ENCODE measurements around the gene KCNK15. TPM values are rescaled to one million over a fixed set of nuclear protein-coding genes. Genes with fewer than 3 reads are reported as not detected.

The KCNK15 gene
- total RNA-seq, 3 donors from 2014 or later (not counting 1 experiment from before 2014, with no cell fraction given) = not detected

- Mint-ChIP-seq H3K27ac (no peak overlapping the region), H3K4me1 (peaks cover 0 to 10% of the 10 kb centered on the region in 2 donors), H3K36me3 (no peaks in the 10 kb centered on the region), H3K4me3 (no peak overlapping the region), H3K27me3 (ENCODE audit: low read depth in 2 of 2) (peaks cover 0 to 10% of the 10 kb centered on the region in 2 donors), H3K9me3 (no peaks in the 10 kb centered on the region)
- H3K9me3 ChIP-seq (ENCODE audit: control insufficient read depth, insufficient read depth, low read length) = no peaks in the 10 kb centered on the region
- DNase-seq (no peak), ATAC-seq (no peak)
- intact Hi-C loops (cut with micrococcal nuclease) = no loop called here
- H3K27me3 ChIP-seq (ENCODE audit: control insufficient read depth, insufficient read depth, low read length) = no peaks in the 10 kb centered on the region
- H3K4me3 ChIP-seq (ENCODE audit: low read length) = no peak overlapping the region
- no peaks in the 10 kb centered on the region for H3K36me3 ChIP-seq (ENCODE audit: control insufficient read depth, insufficient read depth, low read length)
- TF ChIP-seq, protein P1, sequence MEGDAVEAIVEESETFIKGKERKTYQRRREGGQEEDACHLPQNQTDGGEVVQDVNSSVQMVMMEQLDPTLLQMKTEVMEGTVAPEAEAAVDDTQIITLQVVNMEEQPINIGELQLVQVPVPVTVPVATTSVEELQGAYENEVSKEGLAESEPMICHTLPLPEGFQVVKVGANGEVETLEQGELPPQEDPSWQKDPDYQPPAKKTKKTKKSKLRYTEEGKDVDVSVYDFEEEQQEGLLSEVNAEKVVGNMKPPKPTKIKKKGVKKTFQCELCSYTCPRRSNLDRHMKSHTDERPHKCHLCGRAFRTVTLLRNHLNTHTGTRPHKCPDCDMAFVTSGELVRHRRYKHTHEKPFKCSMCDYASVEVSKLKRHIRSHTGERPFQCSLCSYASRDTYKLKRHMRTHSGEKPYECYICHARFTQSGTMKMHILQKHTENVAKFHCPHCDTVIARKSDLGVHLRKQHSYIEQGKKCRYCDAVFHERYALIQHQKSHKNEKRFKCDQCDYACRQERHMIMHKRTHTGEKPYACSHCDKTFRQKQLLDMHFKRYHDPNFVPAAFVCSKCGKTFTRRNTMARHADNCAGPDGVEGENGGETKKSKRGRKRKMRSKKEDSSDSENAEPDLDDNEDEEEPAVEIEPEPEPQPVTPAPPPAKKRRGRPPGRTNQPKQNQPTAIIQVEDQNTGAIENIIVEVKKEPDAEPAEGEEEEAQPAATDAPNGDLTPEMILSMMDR (IDR thresholded peaks at IDR 0.05) = no peak
- no peak overlapping the region for H3K27ac ChIP-seq (ENCODE audit: low read length)
- no peaks in the 10 kb centered on the region for H3K4me1 ChIP-seq (ENCODE audit: control insufficient read depth, insufficient read depth, low read length)
- WGBS (ENCODE audit: insufficient coverage) = 86% methylated on average over 7 of the region's 9 CpGs
These were observed 21.8 kb upstream of the KCNK15 start for GRCh38 chr20:44723798-44724362.

- H3K36me3 Mint-ChIP-seq = no peaks in the 10 kb centered on the region
- Histone ChIP-seq H3K9me3 (ENCODE audit: control insufficient read depth, insufficient read depth, low read length) (no peaks in the 10 kb centered on the region), H3K36me3 (ENCODE audit: control insufficient read depth, insufficient read depth, low read length) (no peaks in the 10 kb centered on the region), H3K4me3 (ENCODE audit: low read length) (no peak overlapping the region), H3K27me3 (ENCODE audit: control insufficient read depth, insufficient read depth, low read length) (no peaks in the 10 kb centered on the region), H3K27ac (ENCODE audit: low read length) (no peak overlapping the region), H3K4me1 (ENCODE audit: control insufficient read depth, insufficient read depth, low read length) (no peaks in the 10 kb centered on the region)
- no peak overlapping the region for H3K4me3 Mint-ChIP-seq
- peaks cover 0 to 13% of the 10 kb centered on the region in 2 donors for H3K27me3 Mint-ChIP-seq (ENCODE audit: low read depth in 2 of 2)
- ATAC-seq (no peak), DNase-seq (no peak)
- H3K9me3 Mint-ChIP-seq = no peaks in the 10 kb centered on the region
- peaks cover 0 to 10% of the 10 kb centered on the region in 2 donors for H3K4me1 Mint-ChIP-seq
- no peak overlapping the region for H3K27ac Mint-ChIP-seq
- TF ChIP-seq, protein P1 (IDR thresholded peaks at IDR 0.05) = no peak
- intact Hi-C loops (cut with micrococcal nuclease) = no loop called here
- WGBS (ENCODE audit: insufficient coverage) = 92% methylated on average over 26 of the region's 26 CpGs
These were observed 21.1 kb upstream of the KCNK15 start for GRCh38 chr20:44724423-44725091.

GRCh38 chr20:44725837-44726236 is 19.8 kb upstream of the KCNK15 start:
- Mint-ChIP-seq H3K27ac (no peak overlapping the region), H3K4me3 (no peak overlapping the region), H3K36me3 (no peaks in the 10 kb centered on the region), H3K4me1 (peaks cover 0 to 2% of the 10 kb centered on the region in 2 donors), H3K9me3 (no peaks in the 10 kb centered on the region), H3K27me3 (ENCODE audit: low read depth in 2 of 2) (peaks cover 0 to 13% of the 10 kb centered on the region in 2 donors)
- H3K4me3 ChIP-seq (ENCODE audit: low read length) = no peak overlapping the region
- no peak for DNase-seq
- H3K4me1 ChIP-seq (ENCODE audit: control insufficient read depth, insufficient read depth, low read length) = no peaks in the 10 kb centered on the region
- intact Hi-C loops (cut with micrococcal nuclease) = no loop called here
- H3K27me3 ChIP-seq (ENCODE audit: control insufficient read depth, insufficient read depth, low read length) = no peaks in the 10 kb centered on the region
- no peak overlapping the region for H3K27ac ChIP-seq (ENCODE audit: low read length)
- no peaks in the 10 kb centered on the region for H3K36me3 ChIP-seq (ENCODE audit: control insufficient read depth, insufficient read depth, low read length)
- no peak for ATAC-seq
- H3K9me3 ChIP-seq (ENCODE audit: control insufficient read depth, insufficient read depth, low read length) = no peaks in the 10 kb centered on the region
- 83% methylated on average over 4 of the region's 5 CpGs for WGBS (ENCODE audit: insufficient coverage)
- TF ChIP-seq, protein P1 (IDR thresholded peaks at IDR 0.05) = no peak

Data from natural killer cell (primary cell).